ENCODE measurements around the gene CPB1. TPM values are rescaled to one million over a fixed set of nuclear protein-coding genes. Genes with fewer than 3 reads are reported as not detected.
"Not testable (repeated sequence)": the region's sequence is repeated elsewhere in the genome, so short reads cannot be mapped to it uniquely, and the experiment has no call there.

The CPB1 gene
- total RNA-seq = 0.83 TPM
- long read RNA-seq = 0 reads

GRCh38 chr3:148827585-148827984 is at the start of gene CPB1:
Gene CPB1, plus strand, starts transcription at chr3:148827811. Its CDS starts 13 bp downstream, at chr3:148827824.
- no peaks in the 10 kb centered on the region for H3K9me3 ChIP-seq
- ATAC-seq = no peak

GRCh38 chr3:148778926-148779325 is 48.7 kb upstream of the CPB1 start:
- TF ChIP-seq CTCF (IDR thresholded peaks at IDR 0.05) = no peak

More at GRCh38 chr3:148827585-148827984, at the start of gene CPB1:
- DNase-seq = no peak
- Histone ChIP-seq H3K27ac (no peak within 1 kb of the TSS), H3K4me3 (no peak within 1 kb of the TSS), H3K27me3 (ENCODE audit: low read depth) (no peaks in the 10 kb centered on the region), H3K4me1 (no peaks in the 10 kb centered on the region), H3K36me3 (no peaks in the 10 kb centered on the region)
- no peak for TF ChIP-seq CTCF (IDR thresholded peaks at IDR 0.05)
- intact Hi-C loops (cut with DNase I) = no loop called here

GRCh38 chr3:148785026-148785425 is 42.6 kb upstream of the CPB1 start:
- H3K27me3 ChIP-seq (ENCODE audit: low read depth); H3K36me3 ChIP-seq; H3K4me3 ChIP-seq; H3K4me1 ChIP-seq; H3K9me3 ChIP-seq; intact Hi-C loops (cut with DNase I); DNase-seq; ATAC-seq; H3K27ac ChIP-seq: not testable (repeated sequence)

More at GRCh38 chr3:148778926-148779325, 48.7 kb upstream of the CPB1 start:
- H3K4me3 ChIP-seq = no peak overlapping the region
- H3K9me3 ChIP-seq = no peaks in the 10 kb centered on the region
- H3K27ac ChIP-seq = no peak overlapping the region
- no peaks in the 10 kb centered on the region for H3K4me1 ChIP-seq
- no peaks in the 10 kb centered on the region for H3K36me3 ChIP-seq
- intact Hi-C loops (cut with DNase I) = no loop called here
- ATAC-seq (no peak), DNase-seq (no peak)
- H3K27me3 ChIP-seq (ENCODE audit: low read depth) = no peaks in the 10 kb centered on the region

- ATAC-seq; H3K27ac ChIP-seq; intact Hi-C loops (cut with DNase I); H3K27me3 ChIP-seq (ENCODE audit: low read depth); H3K4me3 ChIP-seq; H3K9me3 ChIP-seq; DNase-seq; H3K4me1 ChIP-seq; H3K36me3 ChIP-seq: not testable (repeated sequence)
These were observed 41.5 kb upstream of the CPB1 start for GRCh38 chr3:148786159-148786558.

- no peaks in the 10 kb centered on the region for H3K27me3 ChIP-seq (ENCODE audit: low read depth)
- no peaks in the 10 kb centered on the region for H3K36me3 ChIP-seq
- DNase-seq (no peak), ATAC-seq (no peak)
- no peak overlapping the region for H3K27ac ChIP-seq
- no peak for TF ChIP-seq CTCF (IDR thresholded peaks at IDR 0.05)
- no peak overlapping the region for H3K4me3 ChIP-seq
- intact Hi-C loops (cut with DNase I) = no loop called here
- no peaks in the 10 kb centered on the region for H3K9me3 ChIP-seq
- no peaks in the 10 kb centered on the region for H3K4me1 ChIP-seq
These were observed 38.5 kb upstream of the CPB1 start for GRCh38 chr3:148789146-148789545.

GRCh38 chr3:148789906-148790305 is 37.7 kb upstream of the CPB1 start:
- H3K9me3 ChIP-seq = no peaks in the 10 kb centered on the region
- intact Hi-C loops (cut with DNase I) = no loop called here
- no peak for ATAC-seq
- TF ChIP-seq CTCF (IDR thresholded peaks at IDR 0.05) = no peak
- H3K27me3 ChIP-seq (ENCODE audit: low read depth) = no peaks in the 10 kb centered on the region
- H3K4me3 ChIP-seq = no peak overlapping the region
- H3K4me1 ChIP-seq = no peaks in the 10 kb centered on the region
- no peaks in the 10 kb centered on the region for H3K36me3 ChIP-seq
- no peak for DNase-seq
- no peak overlapping the region for H3K27ac ChIP-seq

- Histone ChIP-seq H3K9me3 (no peaks in the 10 kb centered on the region), H3K4me1 (no peaks in the 10 kb centered on the region), H3K36me3 (no peaks in the 10 kb centered on the region), H3K27ac (no peak overlapping the region), H3K4me3 (no peak overlapping the region), H3K27me3 (ENCODE audit: low read depth) (no peaks in the 10 kb centered on the region)
- no peak for TF ChIP-seq CTCF (IDR thresholded peaks at IDR 0.05)
- ATAC-seq (no peak), DNase-seq (no peak)
- intact Hi-C loops (cut with DNase I) = no loop called here
These were observed 37.2 kb upstream of the CPB1 start for GRCh38 chr3:148790370-148790769.

Measured in lower lobe of right lung (tissue), 2 donors.